NB4 (cell line): Measurements from ENCODE around the gene BLCAP.

Experiments used
- DNase-seq: peaks from one replicate; pipeline ENCODE4 v3.0.0; 2010; ENCODE audit warnings: low read depth
- H3K4me3 ChIP-seq: one replicate; pipeline ENCODE4 v1.5.1; 2011; ENCODE audit warnings: mild to moderate bottlenecking, low read depth, low read length, moderate library complexity
- MAX ChIP-seq: IDR thresholded peaks from 2 replicates; pipeline ENCODE4 v1.6.1; 2011; ENCODE audit warnings: low read depth, low read length
- MYC ChIP-seq: IDR thresholded peaks from 2 replicates; pipeline ENCODE4 v1.6.1; 2011; ENCODE audit warnings: low read depth, low read length
- POLR2A ChIP-seq: IDR thresholded peaks from 2 replicates; pipeline ENCODE4 v1.6.1; 2011; ENCODE audit warnings: mild to moderate bottlenecking; ENCODE audit not compliant: insufficient read length; ENCODE audit errors: extremely low read depth
- TF ChIP-seq, protein P1 (sequence below): IDR thresholded peaks from one replicate; pipeline ENCODE4 v1.5.1; 2012; ENCODE audit warnings: low read depth, low read length

Gene BLCAP

DNA sequence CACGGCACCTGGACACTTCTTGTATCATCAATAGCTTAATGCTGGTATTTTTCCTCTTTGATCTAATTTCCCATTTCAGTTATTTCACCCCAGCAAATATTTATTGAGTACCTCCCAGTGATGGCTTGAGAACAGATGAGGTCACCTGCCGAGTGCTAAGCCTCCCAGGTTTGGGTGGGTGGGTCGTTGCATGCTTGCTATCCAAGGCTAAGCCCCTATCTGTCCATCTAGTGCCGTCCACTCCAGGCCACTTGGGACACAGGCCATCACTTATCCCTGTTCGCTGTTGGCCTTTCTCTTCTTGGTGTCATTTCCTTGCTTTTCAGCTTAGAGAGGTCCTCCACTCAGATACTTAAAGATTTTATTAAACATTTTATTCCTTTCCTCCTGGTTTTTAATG is 17.4 kb downstream of the BLCAP start:
- H3K4me3 ChIP-seq, result no peak overlapping the region
- TF ChIP-seq MAX, result no peak
- TF ChIP-seq POLR2A, result no peak
- TF ChIP-seq, protein P1, sequence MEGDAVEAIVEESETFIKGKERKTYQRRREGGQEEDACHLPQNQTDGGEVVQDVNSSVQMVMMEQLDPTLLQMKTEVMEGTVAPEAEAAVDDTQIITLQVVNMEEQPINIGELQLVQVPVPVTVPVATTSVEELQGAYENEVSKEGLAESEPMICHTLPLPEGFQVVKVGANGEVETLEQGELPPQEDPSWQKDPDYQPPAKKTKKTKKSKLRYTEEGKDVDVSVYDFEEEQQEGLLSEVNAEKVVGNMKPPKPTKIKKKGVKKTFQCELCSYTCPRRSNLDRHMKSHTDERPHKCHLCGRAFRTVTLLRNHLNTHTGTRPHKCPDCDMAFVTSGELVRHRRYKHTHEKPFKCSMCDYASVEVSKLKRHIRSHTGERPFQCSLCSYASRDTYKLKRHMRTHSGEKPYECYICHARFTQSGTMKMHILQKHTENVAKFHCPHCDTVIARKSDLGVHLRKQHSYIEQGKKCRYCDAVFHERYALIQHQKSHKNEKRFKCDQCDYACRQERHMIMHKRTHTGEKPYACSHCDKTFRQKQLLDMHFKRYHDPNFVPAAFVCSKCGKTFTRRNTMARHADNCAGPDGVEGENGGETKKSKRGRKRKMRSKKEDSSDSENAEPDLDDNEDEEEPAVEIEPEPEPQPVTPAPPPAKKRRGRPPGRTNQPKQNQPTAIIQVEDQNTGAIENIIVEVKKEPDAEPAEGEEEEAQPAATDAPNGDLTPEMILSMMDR, result no peak
- no peak for TF ChIP-seq MYC
- no peak for DNase-seq

GRCh38 chr20:37506152-37506725 is 21.4 kb downstream of the BLCAP start:
- TF ChIP-seq POLR2A (no peak), MAX (no peak), MYC (no peak)
- TF ChIP-seq, protein P1, result no peak
- no peak overlapping the region for H3K4me3 ChIP-seq
- no peak for DNase-seq

DNA sequence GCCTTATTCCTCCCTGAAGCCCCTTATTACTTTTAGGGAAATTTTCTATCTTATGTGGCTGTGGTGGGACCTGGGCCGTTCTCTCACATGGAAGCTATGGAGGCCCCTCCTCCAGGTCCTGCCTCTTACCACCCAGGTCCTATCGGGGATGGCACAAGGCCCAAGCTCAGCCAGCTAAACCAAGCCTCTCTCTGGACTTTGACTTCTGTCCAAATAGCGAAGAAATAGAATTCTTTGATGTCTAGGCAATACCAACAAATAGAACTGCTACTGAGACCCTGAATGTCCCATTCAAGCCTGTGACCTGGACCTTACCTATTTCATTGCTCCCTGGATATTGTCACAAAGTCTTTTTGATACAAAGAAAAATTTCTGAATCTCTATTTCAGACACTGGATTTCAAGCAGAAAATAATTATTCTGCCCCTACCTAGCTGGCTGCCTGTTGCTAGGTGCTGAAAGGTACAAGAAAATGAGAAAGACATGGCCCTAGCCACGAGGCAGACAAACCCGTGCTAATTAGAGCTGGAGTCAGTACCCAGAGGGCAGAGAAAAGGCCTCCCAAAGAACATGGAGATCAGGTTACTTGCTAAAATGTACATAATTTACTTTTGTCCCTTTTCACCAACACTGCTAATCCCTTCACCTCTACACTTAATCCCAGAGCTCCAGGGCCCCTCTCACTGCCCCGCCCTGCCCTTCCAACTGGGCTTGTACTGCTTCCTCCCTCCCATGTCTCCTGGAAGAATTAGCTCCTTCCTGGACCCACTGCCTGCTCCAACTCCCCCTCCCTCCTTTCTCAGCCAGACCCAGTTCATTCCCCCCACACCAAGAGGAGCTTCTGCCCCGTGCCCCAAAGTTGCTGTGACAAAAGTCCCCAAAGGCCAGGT is 22.2 kb downstream of the BLCAP start:
- TF ChIP-seq, protein P1, result no peak
- TF ChIP-seq MAX, result no peak
- no peak for TF ChIP-seq MYC
- no peak for TF ChIP-seq POLR2A
- no peak overlapping the region for H3K4me3 ChIP-seq
- DNase-seq, result no peak

DNA sequence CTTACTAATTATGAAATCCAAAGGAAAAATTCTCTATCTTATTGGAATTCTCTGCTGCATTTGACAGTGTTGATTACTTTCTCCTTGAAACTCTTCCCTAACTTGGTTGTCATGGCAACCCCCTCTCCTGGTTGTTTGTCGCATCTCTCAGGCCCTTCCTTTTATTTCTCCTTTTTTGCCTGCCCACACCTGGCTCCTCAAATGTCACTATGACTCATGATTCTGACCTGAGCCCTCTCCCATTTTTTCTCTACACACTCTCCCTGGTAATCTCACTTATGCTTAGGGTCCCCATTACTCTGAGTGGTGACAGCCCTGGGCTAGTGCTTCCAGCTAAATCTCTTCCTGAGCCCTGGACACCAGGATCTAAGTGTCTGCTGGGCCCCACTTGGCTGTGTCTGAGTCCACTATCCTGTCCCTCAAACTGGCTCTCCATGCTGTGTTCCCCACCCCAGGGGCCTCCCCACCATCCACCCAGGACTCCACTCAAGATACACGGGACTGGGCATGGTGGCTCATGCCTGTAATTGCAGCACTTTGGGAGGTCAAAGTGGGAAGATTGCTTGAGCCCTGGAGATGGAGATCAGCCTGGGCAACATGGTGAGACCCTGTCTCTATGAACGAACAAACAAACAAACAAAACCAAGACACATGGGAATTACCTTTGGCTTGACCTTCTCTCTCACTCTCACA is 23.1 kb downstream of the BLCAP start:
- no peak for DNase-seq
- H3K4me3 ChIP-seq, result no peak overlapping the region
- TF ChIP-seq MYC, result no peak
- TF ChIP-seq, protein P1, result no peak

- DNase-seq, result no peak
- TF ChIP-seq, protein P1, result no peak
- no peak for TF ChIP-seq MYC
- no peak for TF ChIP-seq MAX
- no peak for TF ChIP-seq POLR2A
Measured at GRCh38 chr20:37503256-37503927, 24.3 kb downstream of the BLCAP start.

More at GRCh38 chr20:37503256-37503927, 24.3 kb downstream of the BLCAP start:
- no peak overlapping the region for H3K4me3 ChIP-seq
